Panc1 (cell line): ENCODE measurements around the gene OR13C2. TPM values are rescaled to one million over a fixed set of nuclear protein-coding genes. Genes with fewer than 3 reads are reported as not detected.

ENCODE experiments used
- ATAC-seq: fragments of 200-7000 bp; cut with Tn5 transposase; 2 replicates; pipeline ENCODE4 v1.9.1; 2020; ENCODE audit warnings: mild to moderate bottlenecking, moderate library complexity
- BruUV-seq: library from RNA; stranded (reverse); fragments of 400-500 nt; replicated peaks from 2 replicates; lab custom pipeline; 2021; lab: Mats Ljungman, UMichigan
- CTCF ChIA-PET: fragments of 300-600 bp; sonication (Branson Sonifier 250); formaldehyde crosslinking; loops from one replicate; lab custom pipeline; 2022; ENCODE audit warnings: antibody characterized with exemption; lab: Charles Lee
- POLR2A ChIA-PET: fragments of 300-600 bp; sonication (Branson Sonifier 250); formaldehyde crosslinking; loops from one replicate; lab custom pipeline; 2022; ENCODE audit warnings: antibody characterized with exemption; lab: Charles Lee
- DNase-seq: peaks from one replicate; pipeline ENCODE4 v3.0.0-alpha.2; 2010; ENCODE audit warnings: low read depth, low spot score
- H3K27ac ChIP-seq: 2 replicates; pipeline ENCODE4 v1.5.1; 2011; ENCODE audit warnings: mild to moderate bottlenecking, low read length, inconsistent platforms
- H3K27me3 ChIP-seq: fragments of 200-500 bp; sonication (Bioruptor generic); 2 replicates; pipeline ENCODE4 v1.6.0; 2014; ENCODE audit warnings: low read length, inconsistent platforms; ENCODE audit not compliant: control insufficient read depth, insufficient read depth
- H3K36me3 ChIP-seq: fragments of 200-500 bp; sonication (Bioruptor generic); 2 replicates; pipeline ENCODE4 v1.5.1; 2014; ENCODE audit warnings: inconsistent platforms, mild to moderate bottlenecking, low read length, moderate library complexity; ENCODE audit not compliant: control insufficient read depth, insufficient read depth
- H3K4me1 ChIP-seq: 2 replicates; pipeline ENCODE4 v1.5.1; 2011; ENCODE audit warnings: inconsistent platforms, mild to moderate bottlenecking, low read length, moderate library complexity; ENCODE audit not compliant: control insufficient read depth, insufficient read depth
- H3K4me3 ChIP-seq, 2 experiments: 2 replicates each; pipeline ENCODE4 v1.5.1; 2011 to 2012; ENCODE audit warnings: low read depth in 2 of 2, low read length in 2 of 2, mild to moderate bottlenecking in 2 of 2, inconsistent platforms in 1 of 2, moderate library complexity in 1 of 2
- H3K9me3 ChIP-seq: fragments of 200-500 bp; sonication (Bioruptor generic); 2 replicates; pipeline ENCODE4 v1.5.1; 2014; ENCODE audit warnings: low read depth, mild to moderate bottlenecking, inconsistent platforms, low read length, moderate library complexity; ENCODE audit not compliant: control insufficient read depth, insufficient read depth
- POLR2AphosphoS5 ChIP-seq: IDR thresholded peaks from 2 replicates; pipeline ENCODE4 v1.6.1; 2012; ENCODE audit warnings: mild to moderate bottlenecking, low read depth, low read length, moderate library complexity
- REST ChIP-seq, 2 experiments: IDR thresholded peaks; 2 replicates each; pipeline ENCODE4 v1.6.1; 2011 to 2012; ENCODE audit warnings: low read depth in 2 of 2, control low read depth in 1 of 2, low read length in 1 of 2, mild to moderate bottlenecking in 1 of 2, moderate library complexity in 1 of 2; ENCODE audit not compliant: insufficient read depth in 1 of 2
- SIN3A ChIP-seq: IDR thresholded peaks from 2 replicates; pipeline ENCODE4 v1.6.1; 2012; ENCODE audit warnings: low read depth, mild to moderate bottlenecking, low read length, moderate library complexity, borderline replicate concordance; ENCODE audit not compliant: insufficient read depth
- TCF7L2 ChIP-seq: IDR thresholded peaks from 2 replicates; pipeline ENCODE4 v1.6.1; 2011; ENCODE audit warnings: mild to moderate bottlenecking, low read depth, low read length, inconsistent platforms
- in situ Hi-C: cut with HindIII; loops from 2 replicates; pipeline ENCODE4 v1.10.0; 2016; ENCODE audit warnings: low sequenced_read_pairs, low pct_unique_long_range_greater_than_20kb
- intact Hi-C: fragments of 100-400 bp; cut with micrococcal nuclease; formaldehyde crosslinking; loops from one replicate; pipeline ENCODE4 v1.10.0; 2022; ENCODE audit not compliant: unreplicated experiment
- total RNA-seq: library from RNA; stranded (reverse); gene quantifications from one replicate; pipeline ENCODE4 v1.2.1, GENCODE V29; 2021; ENCODE audit not compliant: unreplicated experiment
- TF ChIP-seq, protein P1 (sequence below): fragments of 450-650 bp; IDR thresholded peaks from 2 replicates; pipeline ENCODE4 v1.5.1; 2017; ENCODE audit warnings: mild to moderate bottlenecking

Gene OR13C2
- total RNA-seq, 1 experiment from 2014 or later: not detected

- POLR2A ChIA-PET: no interaction called here
- no peaks in the 10 kb centered on the region for H3K4me1 ChIP-seq
These were observed 30.0 kb downstream of the OR13C2 start for GRCh38 chr9:104575456-104575855.

GRCh38 chr9:104572612-104573011 is 32.8 kb downstream of the OR13C2 start:
- H3K4me1 ChIP-seq: no peaks in the 10 kb centered on the region
- intact Hi-C loops (no loop called here), in situ Hi-C loops (no loop called here)
- H3K27me3 ChIP-seq: no peaks in the 10 kb centered on the region
- H3K9me3 ChIP-seq: no peaks in the 10 kb centered on the region
- no peak overlapping the region for H3K27ac ChIP-seq
- no TSS peak for BruUV-seq
- H3K4me3 ChIP-seq: no peak overlapping the region
- ATAC-seq (no peak), DNase-seq (no peak)
- POLR2A ChIA-PET: no interaction called here
- CTCF ChIA-PET: no interaction called here
- H3K36me3 ChIP-seq: no peaks in the 10 kb centered on the region
- TF ChIP-seq SIN3A (no peak), POLR2AphosphoS5 (no peak), TCF7L2 (no peak), REST (IDR thresholded peaks at IDR 0.05; ENCODE audit: insufficient read depth in 1 of 2, low read depth in 2 of 2, low read length in 1 of 2) (no peak)
- TF ChIP-seq, protein P1, sequence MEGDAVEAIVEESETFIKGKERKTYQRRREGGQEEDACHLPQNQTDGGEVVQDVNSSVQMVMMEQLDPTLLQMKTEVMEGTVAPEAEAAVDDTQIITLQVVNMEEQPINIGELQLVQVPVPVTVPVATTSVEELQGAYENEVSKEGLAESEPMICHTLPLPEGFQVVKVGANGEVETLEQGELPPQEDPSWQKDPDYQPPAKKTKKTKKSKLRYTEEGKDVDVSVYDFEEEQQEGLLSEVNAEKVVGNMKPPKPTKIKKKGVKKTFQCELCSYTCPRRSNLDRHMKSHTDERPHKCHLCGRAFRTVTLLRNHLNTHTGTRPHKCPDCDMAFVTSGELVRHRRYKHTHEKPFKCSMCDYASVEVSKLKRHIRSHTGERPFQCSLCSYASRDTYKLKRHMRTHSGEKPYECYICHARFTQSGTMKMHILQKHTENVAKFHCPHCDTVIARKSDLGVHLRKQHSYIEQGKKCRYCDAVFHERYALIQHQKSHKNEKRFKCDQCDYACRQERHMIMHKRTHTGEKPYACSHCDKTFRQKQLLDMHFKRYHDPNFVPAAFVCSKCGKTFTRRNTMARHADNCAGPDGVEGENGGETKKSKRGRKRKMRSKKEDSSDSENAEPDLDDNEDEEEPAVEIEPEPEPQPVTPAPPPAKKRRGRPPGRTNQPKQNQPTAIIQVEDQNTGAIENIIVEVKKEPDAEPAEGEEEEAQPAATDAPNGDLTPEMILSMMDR: no peak

More at GRCh38 chr9:104575456-104575855, 30.0 kb downstream of the OR13C2 start:
- Histone ChIP-seq H3K9me3 (no peaks in the 10 kb centered on the region), H3K4me3 (no peak overlapping the region), H3K27ac (no peak overlapping the region), H3K36me3 (no peaks in the 10 kb centered on the region), H3K27me3 (no peaks in the 10 kb centered on the region)
- intact Hi-C loops: no loop called here
- no TSS peak for BruUV-seq
- no peak for ATAC-seq
- in situ Hi-C loops: no loop called here
- CTCF ChIA-PET: no interaction called here
- no peak for DNase-seq
- TF ChIP-seq REST (IDR thresholded peaks at IDR 0.05; ENCODE audit: insufficient read depth in 1 of 2, low read depth in 2 of 2, low read length in 1 of 2) (no peak), SIN3A (no peak)
